Measurements from ENCODE around the gene ETS1. TPM values are rescaled to one million over a fixed set of nuclear protein-coding genes. Genes with fewer than 3 reads are reported as not detected.

ETS1 gene
- total RNA-seq, 1 experiment from 2014 or later = 29.9 TPM

- H3T11ph ChIP-seq (ENCODE audit: low read length) = no peak overlapping the region
- TF ChIP-seq CTCF (conservative IDR thresholded peaks at IDR 0.05) = no peak
- H4K20me1 ChIP-seq (ENCODE audit: control insufficient read depth, insufficient read depth, insufficient read length) = no peaks in the 10 kb centered on the region
- Mint-ChIP-seq H3K4me1 (peaks cover 37 to 61% of the 10 kb centered on the region in 2 experiments), H3K27ac (peak overlapping the region; percentile 12 to 93 (median 71); a peak in 4 of 7 replicates), H3K9me3 (peaks cover 0 to 2% of the 10 kb centered on the region in 2 experiments; a peak in 1 of 5 replicates), H3K4me3 (no peak overlapping the region), H3K36me3 (ENCODE audit: insufficient read depth in 1 of 3, low read depth in 3 of 3) (peaks cover 0 to 6% (median 2%) of the 10 kb centered on the region in 3 experiments; a peak in 3 of 7 replicates), H3K27me3 (ENCODE audit: low read depth) (no peaks in the 10 kb centered on the region)
- DNase-seq = peak; percentile 74
- no peak overlapping the region for H3K18ac ChIP-seq (ENCODE audit: insufficient read length, low read depth, low read length)
- peaks cover 2% of the 10 kb centered on the region; the same call in 1 of the 2 replicates for H3K79me2 ChIP-seq (ENCODE audit: insufficient read depth, low read length)
- H4K91ac ChIP-seq (ENCODE audit: insufficient read length, low read depth, low read length) = no peak overlapping the region
- H3K4me2 ChIP-seq (ENCODE audit: insufficient read depth, insufficient read length, low read length) = no peak overlapping the region
- H2AFZ ChIP-seq (ENCODE audit: low read length) = no peak overlapping the region
- peaks cover 26% of the 10 kb centered on the region for H3K4me1 ChIP-seq (ENCODE audit: insufficient read depth, low read length)
- no peak overlapping the region for H3K4ac ChIP-seq (ENCODE audit: low read depth, low read length)
- no peak overlapping the region for H3K14ac ChIP-seq (ENCODE audit: insufficient read depth, low read length)
- H3K56ac ChIP-seq (ENCODE audit: insufficient read length, low read depth, low read length) = no peak overlapping the region
- H2BK5ac ChIP-seq (ENCODE audit: insufficient read length, low read length) = no peak overlapping the region
- WGBS (ENCODE audit: extremely low coverage, insufficient read length, low lambda C conversion rate) = no CpG with 5 or more reads among the region's 6 CpGs
- H2BK15ac ChIP-seq (ENCODE audit: low read depth, low read length) = no peak overlapping the region
- no peaks in the 10 kb centered on the region for H3K23me2 ChIP-seq (ENCODE audit: insufficient read length, low read depth, low read length, poor library complexity, severe bottlenecking)
- peak overlapping the region; percentile 0 for H3K27ac ChIP-seq (ENCODE audit: insufficient read length, low read depth, low read length)
- no peak overlapping the region for H2BK120ac ChIP-seq (ENCODE audit: low read depth, low read length, poor library complexity, severe bottlenecking)
- H3K9ac ChIP-seq (ENCODE audit: extremely low read depth, insufficient read length, low read length) = no peak overlapping the region
- no peaks in the 10 kb centered on the region for H3K9me3 ChIP-seq (ENCODE audit: control insufficient read depth, low read depth, low read length)
- H2AK5ac ChIP-seq (ENCODE audit: insufficient read length, low read length) = no peak overlapping the region
- no peaks in the 10 kb centered on the region for H3K79me1 ChIP-seq (ENCODE audit: insufficient read depth, low read depth, low read length, poor library complexity, severe bottlenecking)
- no peak overlapping the region for H2BK20ac ChIP-seq (ENCODE audit: low read depth, low read length, poor library complexity, severe bottlenecking)
- no peak overlapping the region for H4K5ac ChIP-seq (ENCODE audit: insufficient read length, low read depth, low read length)
- H4K8ac ChIP-seq (replicated peaks; ENCODE audit: insufficient read length, low read depth, low read length) = no peak overlapping the region
- no peak overlapping the region for H2BK12ac ChIP-seq (ENCODE audit: insufficient read length, low read depth, low read length)
- H3K27me3 ChIP-seq (ENCODE audit: insufficient read depth, low read length) = no peaks in the 10 kb centered on the region
- H3K23ac ChIP-seq (ENCODE audit: insufficient read length, low read depth, low read length) = no peak overlapping the region
Observed at GRCh38 chr11:128572965-128573364, 14.4 kb downstream of the ETS1 start.

Measured in H9 (cell line).